B cell (primary cell): ENCODE measurements around the gene ACP3. TPM values are rescaled to one million over a fixed set of nuclear protein-coding genes. Genes with fewer than 3 reads are reported as not detected.

Experiments used
- ATAC-seq: fragments of 200-7000 bp; cut with Tn5 transposase; one replicate; pipeline ENCODE4 v1.10.0; 2021; ENCODE audit warnings: low read depth, mild to moderate bottlenecking, moderate number of reproducible peaks, moderate library complexity
- CTCF ChIA-PET: fragments of 350-600 bp; sonication (Branson Sonifier 250); formaldehyde crosslinking; loops from one replicate; lab custom pipeline; 2021; ENCODE audit warnings: antibody characterized with exemption, inconsistent platforms; lab: Charles Lee
- POLR2A ChIA-PET: fragments of 350-600 bp; sonication (Branson Sonifier 250); formaldehyde crosslinking; loops from one replicate; lab custom pipeline; 2021; ENCODE audit warnings: antibody characterized with exemption; lab: Charles Lee
- DNase-seq: peaks from one replicate; pipeline ENCODE4 v3.0.0; 2013
- H2AFZ ChIP-seq: 2 replicates; pipeline ENCODE4 v1.6.1; 2012; ENCODE audit warnings: mild to moderate bottlenecking, low read depth, low read length; ENCODE audit not compliant: insufficient read depth, poor library complexity, severe bottlenecking
- H3K27ac ChIP-seq, 2 donors: 1 replicate in 1 of 2; 2 replicates in 1 of 2; pipeline ENCODE4 v1.5.1; 2012 to 2013; ENCODE audit warnings: low read length in 2 of 2, mild to moderate bottlenecking in 2 of 2, moderate library complexity in 1 of 2
- H3K27me3 ChIP-seq, 4 experiments: fragments of 200-600 bp in 1 of 4; sonication (generic) in 1 of 4; replicated peaks in 1 of 4; 1 replicate in 2 of 4; 2 replicates in 2 of 4; pipeline versions ENCODE4 v1.6.1 to v1.7.0; 2013 to 2016; ENCODE audit warnings: low read length in 3 of 4, mild to moderate bottlenecking in 2 of 4, mixed read lengths in 1 of 4, moderate library complexity in 1 of 4; ENCODE audit not compliant: insufficient read depth in 4 of 4, control insufficient read depth in 3 of 4; ENCODE audit errors: control extremely low read depth in 1 of 4
- H3K36me3 ChIP-seq, 2 experiments: replicated peaks in 1 of 2; 1 replicate in 1 of 2; 2 replicates in 1 of 2; pipeline versions ENCODE4 v1.6.1 to v1.7.1; 2013; ENCODE audit warnings: low read length in 1 of 2; ENCODE audit not compliant: insufficient read depth in 2 of 2, control insufficient read depth in 1 of 2; ENCODE audit errors: control extremely low read depth in 1 of 2, extremely low read depth in 1 of 2
- H3K4me1 ChIP-seq, 2 donors: fragments of 200-600 bp in 1 of 2; sonication (generic) in 1 of 2; 1 replicate in 1 of 2; 2 replicates in 1 of 2; pipeline versions ENCODE4 v1.5.1 to v1.6.1; 2013 to 2017; ENCODE audit warnings: low read length in 2 of 2; ENCODE audit not compliant: control insufficient read depth in 2 of 2, insufficient read depth in 2 of 2
- H3K4me2 ChIP-seq: replicated peaks from 2 replicates; pipeline ENCODE3; 2012; ENCODE audit warnings: mild to moderate bottlenecking, low read depth, low read length; ENCODE audit not compliant: poor library complexity, severe bottlenecking
- H3K4me3 ChIP-seq, 5 experiments: fragments of 200-600 bp in 1 of 5; sonication (generic) in 1 of 5; 1 replicate in 3 of 5; 2 replicates in 2 of 5; pipeline versions ENCODE4 v1.5.1 to v1.7.0; 2011 to 2016; ENCODE audit warnings: low read length in 4 of 5, mild to moderate bottlenecking in 4 of 5, low read depth in 2 of 5, control low read depth in 1 of 5, moderate library complexity in 1 of 5; ENCODE audit not compliant: insufficient read depth in 1 of 5; ENCODE audit errors: control extremely low read depth in 1 of 5, extremely low read depth in 1 of 5
- H3K79me2 ChIP-seq: fragments of 200-600 bp; sonication (generic); one replicate; pipeline ENCODE4 v1.6.0; 2016; ENCODE audit warnings: low read length; ENCODE audit not compliant: control insufficient read depth, insufficient read depth
- H3K9ac ChIP-seq: fragments of 200-600 bp; sonication (generic); 2 replicates; pipeline ENCODE4 v1.6.1; 2017; ENCODE audit warnings: mild to moderate bottlenecking, low read length, moderate library complexity
- H3K9me3 ChIP-seq, 3 donors: one replicate each; pipeline versions ENCODE4 v1.6.1 to v1.7.1; 2013; ENCODE audit warnings: low read length in 2 of 3; ENCODE audit not compliant: control insufficient read depth in 2 of 3, insufficient read depth in 1 of 3; ENCODE audit errors: control extremely low read depth in 1 of 3
- H4K20me1 ChIP-seq: 2 replicates; pipeline ENCODE4 v1.6.0; 2012; ENCODE audit warnings: mild to moderate bottlenecking, low read length; ENCODE audit not compliant: insufficient read depth, control insufficient read depth, poor library complexity, severe bottlenecking
- H3K27ac Mint-ChIP-seq: one replicate; pipeline ENCODE4 v1.8.0; 2021; ENCODE audit warnings: mixed read lengths
- H3K27me3 Mint-ChIP-seq: one replicate; pipeline ENCODE4 v1.8.0; 2021; ENCODE audit warnings: mixed read lengths
- H3K4me1 Mint-ChIP-seq: one replicate; pipeline ENCODE4 v1.8.0; 2021; ENCODE audit warnings: mixed read lengths
- H3K4me3 Mint-ChIP-seq: one replicate; pipeline ENCODE4 v1.8.0; 2021; ENCODE audit warnings: mixed read lengths
- H3K9me3 Mint-ChIP-seq: one replicate; pipeline ENCODE4 v1.8.0; 2022; ENCODE audit warnings: mixed read lengths; ENCODE audit not compliant: insufficient read depth
- CTCF ChIP-seq: fragments of 200-600 bp; IDR thresholded peaks from one replicate; pipeline ENCODE4 v1.8.0; 2022; ENCODE audit warnings: antibody characterized with exemption, mild to moderate bottlenecking
- EZH2 ChIP-seq: IDR thresholded peaks from 2 replicates; pipeline ENCODE4 v1.6.1; 2012; ENCODE audit warnings: borderline replicate concordance, low read depth, mild to moderate bottlenecking, moderate library complexity, low read length; ENCODE audit not compliant: insufficient read depth, poor library complexity, severe bottlenecking
- WGBS: methylation state at CpG from one replicate; pipeline ENCODE4 v1.1.5; 2013; ENCODE audit warnings: missing lambda C conversion rate; ENCODE audit not compliant: insufficient coverage; 5-methylcytosine and 5-hydroxymethylcytosine counted together
- intact Hi-C: fragments of 100-400 bp; cut with micrococcal nuclease; formaldehyde crosslinking; loops from one replicate; pipeline ENCODE4 v1.10.0; 2022
- polyA plus RNA-seq: library from polyadenylated mRNA; depleted of rRNA; stranded (reverse); fragments of >200 nt; gene quantifications from 2 replicates; pipeline ENCODE4 v1.2.3, GENCODE V29; 2012
- total RNA-seq, 2 donors: library from RNA; stranded (reverse); fragments of 120-200 nt in 1 of 2; gene quantifications; 1 replicate in 1 of 2; 2 replicates in 1 of 2; pipeline versions ENCODE4 v1.2.3 to v1.2.4, GENCODE V29; 2013 to 2022

The ACP3 gene
- total and polyA plus RNA-seq, 2 donors (not counting 1 experiment from before 2014, with no cell fraction given), result 0.36 to 0.64 TPM

DNA sequence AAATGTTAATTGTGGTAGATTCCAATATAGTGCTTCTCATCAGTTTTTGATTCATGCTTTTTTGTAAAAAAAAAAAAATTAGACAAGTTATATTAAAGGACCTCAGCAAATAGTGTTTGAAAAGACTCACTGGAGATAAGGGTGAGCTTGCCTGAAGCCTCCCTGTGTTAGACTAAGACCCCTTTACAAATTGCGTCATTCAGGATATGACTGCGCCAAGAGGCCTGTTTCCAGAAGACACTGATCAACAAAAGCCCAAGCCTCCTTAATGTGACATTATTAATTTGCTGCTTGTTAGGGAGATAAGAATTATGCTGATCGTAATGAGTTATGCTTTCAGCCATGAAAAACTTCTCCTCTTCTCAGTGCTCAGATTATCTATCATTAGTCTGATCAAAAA is 87.1 kb downstream of the ACP3 start:
- ChIA-PET POLR2A (no interaction called here), CTCF (no interaction called here)
- no peak for TF ChIP-seq CTCF
- TF ChIP-seq EZH2, result no peak
- H3K4me1 Mint-ChIP-seq, result peaks cover 24% of the 10 kb centered on the region
- no peaks in the 10 kb centered on the region for H3K27me3 ChIP-seq
- no peaks in the 10 kb centered on the region for H3K27me3 Mint-ChIP-seq
- no peak overlapping the region for H3K4me2 ChIP-seq
- no peak overlapping the region for H3K4me3 Mint-ChIP-seq
- intact Hi-C loops, result no loop called here
- no CpG with 5 or more reads among the region's 3 CpGs for WGBS
- no peak overlapping the region for H2AFZ ChIP-seq
- peaks cover 15 to 19% of the 10 kb centered on the region in 2 donors for H3K4me1 ChIP-seq
- no peak overlapping the region for H3K27ac ChIP-seq
- H3K27ac Mint-ChIP-seq, result no peak overlapping the region
- DNase-seq (no peak), ATAC-seq (no peak)
- no peaks in the 10 kb centered on the region for H3K79me2 ChIP-seq
- no peaks in the 10 kb centered on the region for H3K9me3 ChIP-seq
- no peak overlapping the region for H3K9ac ChIP-seq
- no peaks in the 10 kb centered on the region for H3K36me3 ChIP-seq
- no peaks in the 10 kb centered on the region for H3K9me3 Mint-ChIP-seq
- no peaks in the 10 kb centered on the region for H4K20me1 ChIP-seq
- H3K4me3 ChIP-seq, result no peak overlapping the region

DNA sequence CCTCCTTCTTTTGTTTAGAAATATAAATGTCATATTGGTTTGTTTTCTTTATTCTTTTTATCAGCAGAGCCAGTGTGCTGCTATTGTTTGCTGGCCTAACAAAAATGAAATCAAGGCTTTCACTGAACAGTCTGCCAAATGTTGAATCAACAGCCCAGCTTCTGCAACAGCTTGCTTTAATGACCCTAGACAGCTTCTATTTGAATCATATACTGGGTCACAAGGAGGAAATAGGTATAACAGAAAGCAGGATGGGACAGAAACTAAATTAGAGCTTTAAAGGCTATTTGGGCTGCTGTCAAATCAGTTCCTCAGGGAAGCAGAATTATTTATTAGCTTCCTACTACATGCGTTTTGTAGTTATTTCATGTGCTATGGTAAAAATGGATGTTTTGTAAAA is 88.0 kb downstream of the ACP3 start:
- TF ChIP-seq EZH2, result no peak
- no peak for TF ChIP-seq CTCF
- Mint-ChIP-seq H3K4me3 (no peak overlapping the region), H3K4me1 (peaks cover 24% of the 10 kb centered on the region), H3K27ac (no peak overlapping the region), H3K27me3 (no peaks in the 10 kb centered on the region), H3K9me3 (no peaks in the 10 kb centered on the region)
- DNase-seq (no peak), ATAC-seq (no peak)
- ChIA-PET POLR2A (no interaction called here), CTCF (interaction anchor here (1.0 kb wide), 1 partner anchor 8 kb away, joined by 3 read pairs; no protein-coding TSS in a partner anchor)
- Histone ChIP-seq H3K27me3 (no peaks in the 10 kb centered on the region), H3K9ac (no peak overlapping the region), H2AFZ (no peak overlapping the region), H3K4me2 (no peak overlapping the region), H3K27ac (no peak overlapping the region), H3K36me3 (no peaks in the 10 kb centered on the region), H4K20me1 (no peaks in the 10 kb centered on the region), H3K4me1 (peaks cover 15 to 19% of the 10 kb centered on the region in 2 donors), H3K9me3 (no peaks in the 10 kb centered on the region), H3K79me2 (no peaks in the 10 kb centered on the region), H3K4me3 (no peak overlapping the region)
- intact Hi-C loops, result no loop called here
- WGBS, result no CpG with 5 or more reads among the region's 1 CpG
